HEK293T (cell line): ENCODE results near the gene GSX1.

ENCODE experiments used
- ARNT ChIP-seq: fragments of 450-650 bp; IDR thresholded peaks from 2 replicates; pipeline ENCODE4 v1.6.1; 2017; ENCODE audit warnings: mild to moderate bottlenecking
- BHLHE40 ChIP-seq: fragments of 450-650 bp; IDR thresholded peaks from 2 replicates; pipeline ENCODE4 v1.6.1; 2016; ENCODE audit warnings: mild to moderate bottlenecking, moderate library complexity, borderline replicate concordance
- ELF4 ChIP-seq: fragments of 450-650 bp; IDR thresholded peaks from 2 replicates; pipeline ENCODE4 v1.6.1; 2017; ENCODE audit warnings: antibody characterized with exemption
- FOXK2 ChIP-seq: fragments of 450-650 bp; IDR thresholded peaks from 2 replicates; pipeline ENCODE4 v1.6.1; 2016; ENCODE audit warnings: mild to moderate bottlenecking
- FOXM1 ChIP-seq: fragments of 450-650 bp; IDR thresholded peaks from 2 replicates; pipeline ENCODE4 v1.6.1; 2017; ENCODE audit warnings: mild to moderate bottlenecking, borderline replicate concordance
- HDGF ChIP-seq: fragments of 450-650 bp; IDR thresholded peaks from 2 replicates; pipeline ENCODE4 v1.6.1; 2017; ENCODE audit warnings: antibody characterized with exemption, borderline replicate concordance
- LEF1 ChIP-seq: fragments of 450-650 bp; IDR thresholded peaks from 2 replicates; pipeline ENCODE4 v1.6.1; 2017; ENCODE audit warnings: mild to moderate bottlenecking, borderline replicate concordance
- NFRKB ChIP-seq: fragments of 450-650 bp; IDR thresholded peaks from 2 replicates; pipeline ENCODE4 v1.6.1; 2016; ENCODE audit warnings: mild to moderate bottlenecking, moderate library complexity
- PKNOX1 ChIP-seq: fragments of 450-650 bp; IDR thresholded peaks from 2 replicates; pipeline ENCODE4 v1.6.1; 2016
- SP1 ChIP-seq: fragments of 450-650 bp; IDR thresholded peaks from 2 replicates; pipeline ENCODE4 v1.6.1; 2017
- SUZ12 ChIP-seq: fragments of 450-650 bp; IDR thresholded peaks from 2 replicates; pipeline ENCODE4 v1.6.1; 2016; ENCODE audit warnings: mild to moderate bottlenecking
- TARDBP ChIP-seq: fragments of 450-650 bp; IDR thresholded peaks from 2 replicates; pipeline ENCODE4 v1.6.1; 2016
- ZNF384 ChIP-seq: fragments of 450-650 bp; IDR thresholded peaks from 2 replicates; pipeline ENCODE4 v1.6.1; 2016

GRCh38 chr13:27774651-27775050 is 17.6 kb upstream of the GSX1 start:
- no peak for TF ChIP-seq SP1
- no peak for TF ChIP-seq ARNT
- no peak for TF ChIP-seq FOXM1
- TF ChIP-seq LEF1: no peak
- no peak for TF ChIP-seq BHLHE40
- no peak for TF ChIP-seq HDGF
- TF ChIP-seq ELF4: no peak
- TF ChIP-seq NFRKB: no peak
- no peak for TF ChIP-seq PKNOX1
- TF ChIP-seq ZNF384: no peak
- TF ChIP-seq TARDBP: no peak
- TF ChIP-seq FOXK2: no peak
- no peak for TF ChIP-seq SUZ12
